ENCODE data around the gene FDXR. TPM values are rescaled to one million over a fixed set of nuclear protein-coding genes. Genes with fewer than 3 reads are reported as not detected.
A peak's percentile ranks its signal among the peaks of the same experiment; 100 is the strongest.

The FDXR gene
- polyA plus RNA-seq (2011; rRNA removed) (32.5 and 33.0 TPM in 2 replicates), polyA plus RNA-seq (2017; fragmentation: RNase III; extraction: RNeasy Plus Mini Kit Qiagen cat#74134 plus additional on column Dnase treatment) (43.3 to 51.8 TPM (median 44.5 TPM) in 3 replicates), polyA minus RNA-seq (2011; rRNA and poly(A)+ RNA removed) (21.3 and 32.0 TPM in 2 replicates)
- 50.7 and 61.9 TPM in 2 replicates for polyA plus RNA-seq (2012; cell fraction: cytosol; rRNA removed)
- polyA plus RNA-seq (2012; cell fraction: nucleus; rRNA removed): 91.7 and 96.4 TPM in 2 replicates

GRCh38 chr17:74872313-74873036, at the start of gene FDXR:
Gene FDXR, minus strand, starts transcription at chr17:74872994. Its CDS starts 50 bp downstream, at chr17:74872944.
- 18% methylated on average over 20 of the region's 38 CpGs for WGBS (ENCODE audit: missing lambda C conversion rate)
- POLR2A ChIA-PET: interaction anchor here (0.5 to 2.4 kb wide), 63 partner anchors 9 to 521 kb away, joined by 3 to 43 read pairs (median 4); partner anchors contain the start of genes CDR2L, FADS6, GRIN2C and HID1
- DNase-seq (ENCODE audit: low read depth in 1 of 2, low spot score in 1 of 2): peak in 1 of 2 experiments; percentile 60
- no peak; the same call in 1 of the 2 replicates for TF ChIP-seq MAX (IDR thresholded peaks at IDR 0.05)
- TF ChIP-seq TFCP2L1 (CRISPR knock-in tag; IDR thresholded peaks at IDR 0.05): 0 out of 2 replicates have a peak, but pooled peaks have one; percentile 3
- TF ChIP-seq CTCF (IDR thresholded peaks at IDR 0.05): no peak
- TF ChIP-seq PHF8 (IDR thresholded peaks at IDR 0.05; ENCODE audit: borderline replicate concordance, low read depth): peak; percentile 72; the same call in 1 of the 2 replicates
- TF ChIP-seq KDM1A (IDR thresholded peaks at IDR 0.05; ENCODE audit: low read depth): no peak
- no peak for TF ChIP-seq FOSB (CRISPR knock-in tag; IDR thresholded peaks at IDR 0.05)
- no peak for TF ChIP-seq FOXS1 (CRISPR knock-in tag; IDR thresholded peaks at IDR 0.05)
- peak; percentile 35; the same call in 1 of the 2 replicates for TF ChIP-seq MYC (IDR thresholded peaks at IDR 0.05; ENCODE audit: borderline replicate concordance, low read length)
- TF ChIP-seq, protein P1, sequence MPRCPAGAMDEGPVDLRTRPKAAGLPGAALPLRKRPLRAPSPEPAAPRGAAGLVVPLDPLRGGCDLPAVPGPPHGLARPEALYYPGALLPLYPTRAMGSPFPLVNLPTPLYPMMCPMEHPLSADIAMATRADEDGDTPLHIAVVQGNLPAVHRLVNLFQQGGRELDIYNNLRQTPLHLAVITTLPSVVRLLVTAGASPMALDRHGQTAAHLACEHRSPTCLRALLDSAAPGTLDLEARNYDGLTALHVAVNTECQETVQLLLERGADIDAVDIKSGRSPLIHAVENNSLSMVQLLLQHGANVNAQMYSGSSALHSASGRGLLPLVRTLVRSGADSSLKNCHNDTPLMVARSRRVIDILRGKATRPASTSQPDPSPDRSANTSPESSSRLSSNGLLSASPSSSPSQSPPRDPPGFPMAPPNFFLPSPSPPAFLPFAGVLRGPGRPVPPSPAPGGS (IDR thresholded peaks at IDR 0.05): peak; percentile 86; the same call in 2 of the 3 replicates
- TF ChIP-seq POLR2A (IDR thresholded peaks at IDR 0.05; ENCODE audit: low read length): peak; percentile 99
- no peak; a peak in 2 of 5 replicates for TF ChIP-seq JUN (IDR thresholded peaks at IDR 0.05)
- H3K4me3 ChIP-seq: peak within 1 kb of the TSS; percentile 69
- peak within 1 kb of the TSS; percentile 91 to 94 for H3K27ac ChIP-seq
- CTCF ChIA-PET: interaction anchor here (0.8 to 42.4 kb wide), 9 partner anchors 20 to 233 kb away, joined by 3 to 1302 read pairs (median 6); partner anchors contain the start of genes FADS6, GRIN2C, NAT9 and OTOP2
- H3K4me2 ChIP-seq: peak within 1 kb of the TSS; percentile 86
- ATAC-seq: peak; percentile 75 to 86
- no peaks in the 10 kb centered on the region for H3K9me3 ChIP-seq
- H3K4me1 ChIP-seq: peaks cover 22% of the 10 kb centered on the region
- FAIRE-seq: no peak

- Histone ChIP-seq H3K27ac (no peak overlapping the region), H3K4me3 (no peak overlapping the region), H3K4me1 (peaks cover 19% of the 10 kb centered on the region; the same call in 2 of the 3 replicates), H3K4me2 (no peak overlapping the region), H3K9me3 (no peaks in the 10 kb centered on the region)
- 78% methylated on average over 6 of the region's 6 CpGs for WGBS (ENCODE audit: missing lambda C conversion rate)
- no peak for ATAC-seq
- no peak for TF ChIP-seq CTCF (IDR thresholded peaks at IDR 0.05)
- TF ChIP-seq EHMT2 (IDR thresholded peaks at IDR 0.05; ENCODE audit: low read depth): no peak
- TF ChIP-seq, protein P2, sequence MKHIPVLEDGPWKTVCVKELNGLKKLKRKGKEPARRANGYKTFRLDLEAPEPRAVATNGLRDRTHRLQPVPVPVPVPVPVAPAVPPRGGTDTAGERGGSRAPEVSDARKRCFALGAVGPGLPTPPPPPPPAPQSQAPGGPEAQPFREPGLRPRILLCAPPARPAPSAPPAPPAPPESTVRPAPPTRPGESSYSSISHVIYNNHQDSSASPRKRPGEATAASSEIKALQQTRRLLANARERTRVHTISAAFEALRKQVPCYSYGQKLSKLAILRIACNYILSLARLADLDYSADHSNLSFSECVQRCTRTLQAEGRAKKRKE (CRISPR knock-in tag; IDR thresholded peaks at IDR 0.05; ENCODE audit: low read depth): no peak
- no peak for TF ChIP-seq RARB (CRISPR knock-in tag; IDR thresholded peaks at IDR 0.05)
- no peak for TF ChIP-seq RNF2 (IDR thresholded peaks at IDR 0.05; ENCODE audit: borderline replicate concordance, low read depth)
- TF ChIP-seq MYC (IDR thresholded peaks at IDR 0.05; ENCODE audit: borderline replicate concordance, low read length): no peak
- FAIRE-seq: no peak
- no peak for DNase-seq (ENCODE audit: low read depth in 1 of 2, low spot score in 1 of 2)
- POLR2A ChIA-PET: no interaction called here
- CTCF ChIA-PET: interaction anchor here (0.6 to 42.0 kb wide), 16 partner anchors 10 to 582 kb away, joined by 3 to 1448 read pairs (median 6); partner anchors contain the start of genes HID1, MRPL58 and OTOP3
Observed at GRCh38 chr17:74922172-74922571, 49.4 kb upstream of the FDXR start.
